GM18907 (cell line): ENCODE measurements around the gene CLTRN.

Experiments
- ATAC-seq: cut with Tn5 transposase; IDR thresholded peaks from one replicate; pipeline ENCODE4 v1.9.1; 2021; ENCODE audit warnings: mild to moderate bottlenecking, moderate library complexity; ENCODE audit not compliant: unreplicated experiment

CLTRN gene

DNA sequence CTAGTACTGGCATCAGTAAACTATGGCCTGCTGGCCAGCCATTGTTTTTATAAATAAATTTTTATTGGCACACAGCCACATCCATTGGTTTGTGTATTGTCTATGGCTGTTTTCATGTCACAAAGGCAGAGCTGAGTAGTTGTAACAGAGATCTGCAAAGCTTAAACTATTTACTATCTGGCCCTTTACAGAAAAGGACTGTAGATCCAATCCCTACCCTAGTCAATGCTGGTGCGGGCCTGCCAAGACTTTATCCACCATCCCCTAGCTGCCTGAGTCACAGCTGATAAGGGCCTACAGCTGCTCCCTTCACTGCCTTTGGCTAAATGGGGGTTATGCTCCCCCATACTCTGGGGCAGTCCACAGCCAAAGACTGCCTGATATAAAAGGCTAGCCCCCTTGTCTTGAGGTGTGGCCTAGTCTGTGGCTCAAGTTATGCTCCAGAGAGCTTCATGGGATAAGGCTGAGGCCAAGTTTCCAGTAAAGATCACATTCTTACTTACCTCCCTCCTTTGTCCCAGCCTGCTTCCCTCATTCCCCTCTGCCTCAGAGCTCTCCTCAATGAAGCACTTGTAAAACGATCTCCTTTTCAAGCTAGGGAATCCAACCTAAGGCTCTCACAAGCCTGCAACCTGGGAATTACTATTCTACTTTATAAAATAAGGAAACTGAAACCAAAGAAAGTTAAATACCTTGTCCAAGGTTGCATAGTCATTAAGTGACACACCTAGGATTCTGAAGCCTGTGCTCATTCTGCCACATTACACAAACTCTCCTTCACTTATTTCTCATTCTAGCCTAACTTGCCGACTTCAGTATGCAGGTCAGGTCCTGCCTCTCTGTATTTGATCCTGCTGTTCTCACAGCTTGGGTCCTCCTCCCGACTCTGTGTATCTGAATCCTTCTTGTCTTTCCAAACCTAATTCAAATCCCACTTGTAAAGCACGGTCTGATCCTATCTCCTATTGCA lies 84.5 kb downstream of the CLTRN start:
- no peak for ATAC-seq
